HepG2 (cell line): Measurements from ENCODE around the gene NME4. TPM values are rescaled to one million over a fixed set of nuclear protein-coding genes. Genes with fewer than 3 reads are reported as not detected.

ENCODE experiments used
- ATAC-seq: fragments of 200-7000 bp; cut with Tn5 transposase; 3 replicates; pipeline ENCODE4 v1.9.1; 2020; ENCODE audit warnings: mild to moderate bottlenecking, moderate library complexity
- BruUV-seq: library from RNA; stranded (reverse); fragments of 400-500 nt; replicated peaks from 2 replicates; lab custom pipeline; 2021; lab: Mats Ljungman, UMichigan
- CTCF ChIA-PET: fragments of 300-600 bp; formaldehyde crosslinking; extraction: SDS; loops from one replicate; lab custom pipeline; 2021; ENCODE audit warnings: low total read pairs, inconsistent platforms, low intra/inter-chr PET ratio; lab: Yijun Ruan, JAX
- POLR2A ChIA-PET: fragments of 350-600 bp; sonication (Branson Sonifier 250); formaldehyde crosslinking; loops from one replicate; lab custom pipeline; 2020; ENCODE audit warnings: antibody characterized with exemption, inconsistent platforms; lab: Yijun Ruan, JAX
- DNase-seq: peaks from one replicate; pipeline ENCODE4 v3.0.0-alpha.2; 2015; ENCODE audit warnings: low spot score
- FAIRE-seq: peaks from 3 replicates; lab custom pipeline; 2011; peaks lifted over from hg19 to GRCh38; lab: Jason Lieb, UNC
- H2AFZ ChIP-seq: one replicate; pipeline ENCODE4 v1.6.1; 2011; ENCODE audit warnings: low read length, inconsistent platforms
- H3K27ac ChIP-seq: fragments of 300-600 bp; 3 replicates; pipeline ENCODE4 v1.8.0; 2011; ENCODE audit warnings: mixed run types, mild to moderate bottlenecking, mixed read lengths, low read length, inconsistent platforms; ENCODE audit not compliant: insufficient read depth; ENCODE audit errors: extremely low read length
- H3K27me3 ChIP-seq, 2 experiments: fragments of 200-600 bp in 1 of 2; 2 replicates in 1 of 2; 3 replicates in 1 of 2; pipeline versions ENCODE4 v1.6.0 to v1.8.0; 2011; ENCODE audit warnings: low read length in 2 of 2, mild to moderate bottlenecking in 2 of 2, moderate library complexity in 2 of 2, inconsistent platforms in 1 of 2; ENCODE audit not compliant: insufficient read depth in 2 of 2, control insufficient read depth in 1 of 2
- H3K36me3 ChIP-seq, 2 experiments: fragments of 200-600 bp in 1 of 2; replicated peaks in 1 of 2; 2 replicates in 1 of 2; 3 replicates in 1 of 2; pipeline versions ENCODE4 v1.5.1 to v1.8.0; 2011; ENCODE audit warnings: low read length in 2 of 2, inconsistent platforms in 1 of 2; ENCODE audit not compliant: insufficient read depth in 2 of 2, control insufficient read depth in 1 of 2
- H3K4me1 ChIP-seq: 2 replicates; pipeline ENCODE4 v1.5.1; 2012; ENCODE audit warnings: low read length, inconsistent platforms; ENCODE audit not compliant: insufficient read depth
- H3K4me2 ChIP-seq: 2 replicates; pipeline ENCODE4 v1.6.0; 2011; ENCODE audit warnings: low read depth, low read length, inconsistent platforms
- H3K4me3 ChIP-seq, 3 experiments: fragments of 200-600 bp in 1 of 3; sonication (generic), shearing (Covaris generic) in 1 of 3; replicated peaks in 1 of 3; 2 replicates each; pipeline ENCODE4 v1.5.1; 2011 to 2016; ENCODE audit warnings: low read length in 3 of 3, inconsistent platforms in 2 of 3, low read depth in 2 of 3, mild to moderate bottlenecking in 2 of 3, control low read depth in 1 of 3, mixed read lengths in 1 of 3; ENCODE audit not compliant: insufficient read depth in 1 of 3
- H3K79me2 ChIP-seq: one replicate; pipeline ENCODE4 v1.6.1; 2011; ENCODE audit warnings: low read length, inconsistent platforms; ENCODE audit not compliant: insufficient read depth
- H3K9ac ChIP-seq: 2 replicates; pipeline ENCODE4 v1.6.0; 2011; ENCODE audit warnings: mild to moderate bottlenecking, low read depth, low read length, inconsistent platforms; ENCODE audit not compliant: insufficient read depth
- H3K9me3 ChIP-seq: 2 replicates; pipeline ENCODE4 v1.5.1; 2012; ENCODE audit warnings: mild to moderate bottlenecking, low read length
- H4K20me1 ChIP-seq: 2 replicates; pipeline ENCODE4 v1.6.0; 2011; ENCODE audit warnings: inconsistent platforms, mild to moderate bottlenecking, low read length, moderate library complexity; ENCODE audit not compliant: insufficient read depth
- HDAC2 ChIP-seq: sonication (generic); formaldehyde crosslinking; IDR thresholded peaks from 2 replicates; pipeline ENCODE4 v1.4.0; 2020; ENCODE audit warnings: missing genetic modification reagents
- HOXA5 ChIP-seq: sonication (generic); formaldehyde crosslinking; IDR thresholded peaks from 2 replicates; pipeline ENCODE4 v1.4.0; 2020; ENCODE audit warnings: missing genetic modification reagents
- SAP130 ChIP-seq: IDR thresholded peaks from 2 replicates; pipeline ENCODE4 v1.6.1; 2016; ENCODE audit warnings: low read depth
- TBP ChIP-seq: sonication (generic); formaldehyde crosslinking; IDR thresholded peaks from 2 replicates; pipeline ENCODE4 v1.5.0; 2020; ENCODE audit warnings: missing genetic modification reagents
- ZFAT ChIP-seq: sonication (generic); formaldehyde crosslinking; conservative IDR thresholded peaks from 2 replicates; pipeline ENCODE4 v1.8.1; 2023; ENCODE audit warnings: missing genetic modification reagents, inconsistent platforms
- ZNF136 ChIP-seq: sonication (generic); formaldehyde crosslinking; IDR thresholded peaks from 2 replicates; pipeline ENCODE4 v1.8.1; 2022; ENCODE audit warnings: low read depth, mild to moderate bottlenecking, moderate library complexity, missing genetic modification reagents
- ZNF282 ChIP-seq: fragments of 450-650 bp; IDR thresholded peaks from 2 replicates; pipeline ENCODE4 v1.6.1; 2018; ENCODE audit not compliant: partially characterized antibody
- ZNF337 ChIP-seq: sonication (generic); formaldehyde crosslinking; IDR thresholded peaks from 2 replicates; pipeline ENCODE4 v1.5.1; 2020; ENCODE audit warnings: missing genetic modification reagents, low read depth, mild to moderate bottlenecking, borderline replicate concordance
- ZNF354B ChIP-seq: sonication (generic); formaldehyde crosslinking; IDR thresholded peaks from 2 replicates; pipeline ENCODE4 v1.8.0; 2022; ENCODE audit warnings: mild to moderate bottlenecking, missing genetic modification reagents
- ZNF558 ChIP-seq: sonication (generic); formaldehyde crosslinking; IDR thresholded peaks from 2 replicates; pipeline ENCODE4 v1.9.0; 2022; ENCODE audit warnings: mild to moderate bottlenecking, missing genetic modification reagents, borderline replicate concordance
- ZNF710 ChIP-seq: sonication (generic); formaldehyde crosslinking; IDR thresholded peaks from 2 replicates; pipeline ENCODE4 v1.5.0; 2020; ENCODE audit warnings: mild to moderate bottlenecking, missing genetic modification reagents, borderline replicate concordance
- ZNF720 ChIP-seq: sonication (generic); formaldehyde crosslinking; IDR thresholded peaks from 2 replicates; pipeline ENCODE4 v1.4.0; 2020; ENCODE audit warnings: missing genetic modification reagents
- WGBS: methylation state at CpG from one replicate; pipeline ENCODE4 v1.1.6; 2017; ENCODE audit warnings: low lambda C conversion rate; 5-methylcytosine and 5-hydroxymethylcytosine counted together
- in situ Hi-C: cut with HindIII; loops from 2 replicates; pipeline ENCODE4 v1.10.0; 2017; ENCODE audit warnings: low pct_unique_long_range_greater_than_20kb; ENCODE audit not compliant: extremely low pct_ligation_motif_present
- intact Hi-C: fragments of 100-400 bp; cut with micrococcal nuclease; formaldehyde crosslinking; loops from one replicate; pipeline ENCODE4 v1.10.0; 2022; ENCODE audit not compliant: unreplicated experiment
- polyA plus RNA-seq, 8 experiments: library from polyadenylated mRNA; depleted of rRNA in 3 of 8; stranded (reverse) in 7 of 8; unstranded in 1 of 8; fragments of >200 nt; fragmentation: Illumina TruSeq in 4 of 8; extraction: Trizol in 4 of 8; gene quantifications; 2 replicates each; pipeline versions ENCODE4 v1.2.1 to v1.2.3, GENCODE V29; 2011 to 2016; ENCODE audit warnings: low read depth in 4 of 8, missing spikeins in 1 of 8, mixed read lengths in 1 of 8; ENCODE audit not compliant: insufficient read depth in 1 of 8
- total RNA-seq, 5 experiments: library from RNA; depleted of rRNA; stranded (reverse); fragments of >200 nt; fragmentation: Illumina TruSeq; extraction: Trizol; gene quantifications; 2 replicates each; pipeline ENCODE4 v1.2.3, GENCODE V29; 2016; ENCODE audit warnings: low read depth in 1 of 5
- TF ChIP-seq, protein P1 (sequence below): sonication (generic); formaldehyde crosslinking; IDR thresholded peaks from 2 replicates; pipeline ENCODE4 v1.5.0; 2020; ENCODE audit warnings: missing genetic modification reagents, mild to moderate bottlenecking, borderline replicate concordance

Gene NME4
- total and polyA plus RNA-seq, 2 of the 13 experiments (the other 11 are each of a cell fraction or from before 2014, with no cell fraction given): 121 to 263 TPM

DNA sequence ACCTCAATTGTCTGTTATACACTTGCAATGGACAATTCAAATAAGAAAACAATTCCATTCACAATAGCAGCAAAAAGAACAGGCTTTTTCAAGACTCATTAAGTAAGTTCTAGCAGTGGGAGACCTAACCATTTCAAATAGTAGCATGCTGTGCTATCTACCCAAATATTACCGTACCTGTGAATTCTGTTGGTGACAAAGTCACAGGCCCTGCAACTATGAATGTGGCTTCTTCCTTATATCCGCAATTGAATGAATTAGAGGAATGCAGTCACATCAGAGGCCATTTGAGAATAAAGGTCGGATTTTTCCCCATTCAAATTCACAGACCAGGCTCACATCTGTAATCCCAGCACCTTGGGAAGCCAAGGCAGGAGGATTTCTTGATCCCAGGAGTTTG is 800 bp upstream of the NME4 start (continued):
- TF ChIP-seq ZNF710 (CRISPR knock-in tag) (0 out of 2 replicates have a peak, but pooled peaks have one; percentile 15), ZNF558 (CRISPR knock-in tag) (no peak), ZNF136 (0 out of 2 replicates have a peak, but pooled peaks have one; percentile 30), ZNF282 (no peak)
- TF ChIP-seq, all 625 proteins: peak for 7

GRCh38 chr16:396605-397004 is 394 bp upstream of the NME4 start:
- Histone ChIP-seq H3K4me3 (peak overlapping the region; percentile 60 to 81 (median 81)), H3K27ac (peak overlapping the region; percentile 94), H4K20me1 (no peaks in the 10 kb centered on the region), H3K9me3 (no peaks in the 10 kb centered on the region), H3K9ac (peak overlapping the region; percentile 88), H3K4me2 (peak overlapping the region; percentile 99), H3K4me1 (peaks cover 37% of the 10 kb centered on the region), H3K27me3 (no peaks in the 10 kb centered on the region), H3K79me2 (peaks cover 14% of the 10 kb centered on the region), H3K36me3 (peaks cover 0 to 4% of the 10 kb centered on the region in 2 experiments; a peak in 2 of 5 replicates), H2AFZ (no peak overlapping the region)
- ChIA-PET CTCF (no interaction called here), POLR2A (interaction anchor here (0.9 to 1.7 kb wide), 3 partner anchors 9 to 131 kb away, joined by 3 to 10 read pairs (median 4); partner anchors contain the start of gene CAPN15)
- 0% methylated on average over 11 of the region's 22 CpGs for WGBS
- intact Hi-C loops (no loop called here), in situ Hi-C loops (loop anchor here (5.0 kb wide), 1 partner anchor 101 kb away; no protein-coding TSS in a partner anchor)
- FAIRE-seq (peak; percentile 74), ATAC-seq (peak; percentile 28; the same call in 2 of the 3 replicates), DNase-seq (peak; percentile 65)
- no TSS peak for BruUV-seq
- TF ChIP-seq ZNF337 (CRISPR knock-in tag) (no peak), HOXA5 (CRISPR knock-in tag) (peak; percentile 46; the same call in 1 of the 2 replicates), HDAC2 (CRISPR knock-in tag) (peak; percentile 56), ZNF354B (CRISPR knock-in tag) (no peak), ZFAT (CRISPR knock-in tag) (no peak), ZNF720 (CRISPR knock-in tag) (no peak), TBP (CRISPR knock-in tag) (no peak), SAP130 (CRISPR knock-in tag) (peak; percentile 54)
- TF ChIP-seq, protein P1, sequence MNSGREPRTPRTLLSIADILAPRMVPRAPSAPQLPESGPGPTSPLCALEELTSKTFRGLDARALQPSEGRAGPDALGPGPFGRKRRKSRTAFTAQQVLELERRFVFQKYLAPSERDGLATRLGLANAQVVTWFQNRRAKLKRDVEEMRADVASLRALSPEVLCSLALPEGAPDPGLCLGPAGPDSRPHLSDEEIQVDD (CRISPR knock-in tag): no peak
